ENCODE measurements around the gene STAG3.

GRCh38 chr7:100204454-100204853, 26.7 kb downstream of the STAG3 start:
- TF ChIP-seq CTCF (conservative IDR thresholded peaks at IDR 0.05; ENCODE audit: low read length) (no peak), EZH2phosphoT487 (IDR thresholded peaks at IDR 0.05; ENCODE audit: borderline replicate concordance) (no peak)
